ENCODE measurements around the gene PACRG. TPM values are rescaled to one million over a fixed set of nuclear protein-coding genes. Genes with fewer than 3 reads are reported as not detected.

Gene PACRG
- total RNA-seq, 1 experiment from 2014 or later, result not detected

DNA sequence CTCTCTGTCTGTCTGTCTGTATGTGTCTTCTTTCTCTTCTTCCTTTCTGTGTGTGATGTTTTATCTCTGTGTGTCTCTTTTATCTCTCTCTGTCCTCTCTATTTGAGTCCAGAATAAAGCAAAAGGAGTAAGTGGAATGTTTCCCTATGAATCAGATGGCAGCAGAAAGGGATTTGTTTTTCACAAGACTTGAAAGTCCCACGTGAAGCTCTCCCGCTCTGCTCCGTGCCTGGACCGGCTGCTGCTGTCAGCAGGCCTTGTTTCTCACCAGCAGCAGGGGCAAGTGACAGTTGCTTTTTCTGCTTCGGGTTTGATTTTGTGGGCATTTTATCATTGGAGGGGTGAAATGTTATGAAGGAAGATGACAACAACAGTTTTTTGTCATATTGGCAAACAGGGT, 212.7 kb downstream of the PACRG start:
- CTCF ChIA-PET, result no interaction called here
- peaks cover 8% of the 10 kb centered on the region for H3K9me3 Mint-ChIP-seq (ENCODE audit: unreplicated experiment)
- H3K4me1 Mint-ChIP-seq (ENCODE audit: low read depth, unreplicated experiment), result no peaks in the 10 kb centered on the region
- Histone ChIP-seq H3K9me3 (peaks cover 11% of the 10 kb centered on the region; the same call in 1 of the 2 replicates), H3K36me3 (ENCODE audit: control insufficient read depth, insufficient read depth, low read length) (no peaks in the 10 kb centered on the region), H3K4me1 (no peaks in the 10 kb centered on the region), H3K4me3 (ENCODE audit: low read depth, low read length) (no peak overlapping the region), H3K27me3 (replicated peaks; ENCODE audit: control insufficient read depth, insufficient read depth, low read length) (no peaks in the 10 kb centered on the region)
- POLR2A ChIA-PET, result no interaction called here
- no peak overlapping the region for H3K27ac Mint-ChIP-seq (ENCODE audit: unreplicated experiment)
- no TSS peak for BruUV-seq (replicated peaks)
- no peaks in the 10 kb centered on the region for H3K27me3 Mint-ChIP-seq (ENCODE audit: insufficient read depth, unreplicated experiment)
- no peaks in the 10 kb centered on the region for H3K36me3 Mint-ChIP-seq (ENCODE audit: insufficient read depth, unreplicated experiment)
- intact Hi-C loops (cut with micrococcal nuclease; ENCODE audit: unreplicated experiment), result no loop called here
- TF ChIP-seq, protein P1, sequence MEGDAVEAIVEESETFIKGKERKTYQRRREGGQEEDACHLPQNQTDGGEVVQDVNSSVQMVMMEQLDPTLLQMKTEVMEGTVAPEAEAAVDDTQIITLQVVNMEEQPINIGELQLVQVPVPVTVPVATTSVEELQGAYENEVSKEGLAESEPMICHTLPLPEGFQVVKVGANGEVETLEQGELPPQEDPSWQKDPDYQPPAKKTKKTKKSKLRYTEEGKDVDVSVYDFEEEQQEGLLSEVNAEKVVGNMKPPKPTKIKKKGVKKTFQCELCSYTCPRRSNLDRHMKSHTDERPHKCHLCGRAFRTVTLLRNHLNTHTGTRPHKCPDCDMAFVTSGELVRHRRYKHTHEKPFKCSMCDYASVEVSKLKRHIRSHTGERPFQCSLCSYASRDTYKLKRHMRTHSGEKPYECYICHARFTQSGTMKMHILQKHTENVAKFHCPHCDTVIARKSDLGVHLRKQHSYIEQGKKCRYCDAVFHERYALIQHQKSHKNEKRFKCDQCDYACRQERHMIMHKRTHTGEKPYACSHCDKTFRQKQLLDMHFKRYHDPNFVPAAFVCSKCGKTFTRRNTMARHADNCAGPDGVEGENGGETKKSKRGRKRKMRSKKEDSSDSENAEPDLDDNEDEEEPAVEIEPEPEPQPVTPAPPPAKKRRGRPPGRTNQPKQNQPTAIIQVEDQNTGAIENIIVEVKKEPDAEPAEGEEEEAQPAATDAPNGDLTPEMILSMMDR (IDR thresholded peaks at IDR 0.05; ENCODE audit: insufficient read depth in 1 of 2, low read depth in 1 of 2, low read length in 1 of 2, severe bottlenecking in 1 of 2, unreplicated experiment in 1 of 2), result no peak
- DNase-seq, result no peak
- H3K4me3 Mint-ChIP-seq (ENCODE audit: unreplicated experiment), result no peak overlapping the region

DNA sequence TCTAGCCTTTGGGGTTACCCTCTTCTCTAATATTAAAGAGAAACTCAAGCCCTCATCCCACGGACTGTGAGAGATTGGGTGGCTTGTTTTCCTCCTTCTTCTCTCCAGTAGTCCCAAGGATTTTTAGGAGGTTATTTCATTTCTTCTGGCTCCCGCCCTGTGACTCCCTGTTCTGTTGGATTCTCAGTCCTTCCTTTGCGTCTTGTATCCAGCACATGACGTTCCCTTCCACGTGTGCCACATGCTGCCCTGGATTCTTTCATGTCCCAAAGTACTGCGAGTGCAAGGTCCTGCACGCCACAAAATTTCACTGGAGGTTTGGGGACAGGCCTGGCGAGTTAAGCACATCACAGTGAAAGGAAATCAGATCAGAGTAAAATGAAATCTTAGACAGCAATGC, 213.4 kb downstream of the PACRG start:
- no peak overlapping the region for H3K4me3 ChIP-seq (ENCODE audit: low read depth, low read length)
- ChIA-PET CTCF (no interaction called here), POLR2A (no interaction called here)
- no peaks in the 10 kb centered on the region for H3K36me3 ChIP-seq (ENCODE audit: control insufficient read depth, insufficient read depth, low read length)
- Mint-ChIP-seq H3K36me3 (ENCODE audit: insufficient read depth, unreplicated experiment) (no peaks in the 10 kb centered on the region), H3K4me3 (ENCODE audit: unreplicated experiment) (no peak overlapping the region), H3K27me3 (ENCODE audit: insufficient read depth, unreplicated experiment) (no peaks in the 10 kb centered on the region), H3K9me3 (ENCODE audit: unreplicated experiment) (peaks cover under 1% of the 10 kb centered on the region), H3K27ac (ENCODE audit: unreplicated experiment) (no peak overlapping the region), H3K4me1 (ENCODE audit: low read depth, unreplicated experiment) (no peaks in the 10 kb centered on the region)
- BruUV-seq (replicated peaks), result no TSS peak
- H3K4me1 ChIP-seq, result no peaks in the 10 kb centered on the region
- peaks cover 11% of the 10 kb centered on the region; the same call in 1 of the 2 replicates for H3K9me3 ChIP-seq
- H3K27me3 ChIP-seq (replicated peaks; ENCODE audit: control insufficient read depth, insufficient read depth, low read length), result no peaks in the 10 kb centered on the region
- intact Hi-C loops (cut with micrococcal nuclease; ENCODE audit: unreplicated experiment), result no loop called here
- DNase-seq, result no peak
- TF ChIP-seq, protein P1 (IDR thresholded peaks at IDR 0.05; ENCODE audit: insufficient read depth in 1 of 2, low read depth in 1 of 2, low read length in 1 of 2, severe bottlenecking in 1 of 2, unreplicated experiment in 1 of 2), result no peak

DNA sequence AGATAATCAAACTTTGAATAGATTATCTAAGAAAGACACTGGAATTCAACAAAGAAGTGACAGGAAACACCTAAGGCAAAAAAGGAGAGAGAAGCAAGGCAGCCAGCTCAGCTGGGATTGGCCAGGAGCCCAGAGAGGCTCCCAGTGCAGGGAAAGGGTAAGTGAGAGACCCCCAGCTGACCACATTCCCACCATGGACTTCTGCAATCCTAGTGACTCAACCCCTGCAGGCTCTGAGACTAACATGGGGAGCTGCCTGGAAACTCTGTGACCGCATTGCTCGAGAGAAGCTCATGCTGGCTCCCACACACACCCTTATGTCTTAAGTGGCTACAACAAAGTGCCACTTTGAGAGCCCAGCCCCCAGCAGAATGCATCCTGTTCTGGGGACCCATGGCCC, 215.1 kb downstream of the PACRG start:
- no TSS peak for BruUV-seq (replicated peaks)
- Mint-ChIP-seq H3K9me3 (ENCODE audit: unreplicated experiment) (no peaks in the 10 kb centered on the region), H3K36me3 (ENCODE audit: insufficient read depth, unreplicated experiment) (no peaks in the 10 kb centered on the region), H3K4me1 (ENCODE audit: low read depth, unreplicated experiment) (no peaks in the 10 kb centered on the region), H3K4me3 (ENCODE audit: unreplicated experiment) (no peak overlapping the region), H3K27me3 (ENCODE audit: insufficient read depth, unreplicated experiment) (no peaks in the 10 kb centered on the region), H3K27ac (ENCODE audit: unreplicated experiment) (no peak overlapping the region)
- peaks cover 11% of the 10 kb centered on the region; the same call in 1 of the 2 replicates for H3K9me3 ChIP-seq
- no peaks in the 10 kb centered on the region for H3K27me3 ChIP-seq (replicated peaks; ENCODE audit: control insufficient read depth, insufficient read depth, low read length)
- DNase-seq, result no peak
- ChIA-PET CTCF (no interaction called here), POLR2A (no interaction called here)
- intact Hi-C loops (cut with micrococcal nuclease; ENCODE audit: unreplicated experiment), result no loop called here
- no peaks in the 10 kb centered on the region for H3K36me3 ChIP-seq (ENCODE audit: control insufficient read depth, insufficient read depth, low read length)
- H3K4me1 ChIP-seq, result no peaks in the 10 kb centered on the region
- TF ChIP-seq, protein P1 (IDR thresholded peaks at IDR 0.05; ENCODE audit: insufficient read depth in 1 of 2, low read depth in 1 of 2, low read length in 1 of 2, severe bottlenecking in 1 of 2, unreplicated experiment in 1 of 2), result no peak
- H3K4me3 ChIP-seq (ENCODE audit: low read depth, low read length), result no peak overlapping the region

Measured in Caco-2 (cell line).